Activated gamma-delta T cell treated with Interleukin-2 at 50 U/mL for 16 hours (primary cell): ENCODE measurements around the gene LEMD2.

Experiments
- DNase-seq: peaks from one replicate; pipeline ENCODE4 v3.0.0-alpha.2; 2020

LEMD2 gene

DNA sequence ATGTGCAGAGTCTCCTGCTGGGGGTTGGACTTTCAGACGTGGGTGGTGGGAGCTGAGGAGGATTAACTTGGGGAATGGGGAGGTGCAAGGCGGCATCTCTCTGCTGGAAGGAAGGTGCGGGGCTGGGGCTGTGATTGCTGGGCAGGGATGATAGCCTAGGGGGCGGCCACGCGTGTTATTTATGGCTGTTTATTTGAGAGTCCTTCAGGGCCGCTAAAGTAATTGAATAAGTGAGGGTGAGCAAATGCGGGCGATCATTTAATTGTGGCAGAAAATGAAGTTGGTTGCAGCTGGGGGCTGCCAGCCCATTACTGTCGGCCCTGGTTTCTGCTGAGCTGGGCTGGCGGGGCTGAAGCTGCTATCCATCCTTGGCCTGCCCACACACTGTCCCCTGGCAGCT is 34.7 kb downstream of the LEMD2 start:
- no peak for DNase-seq

DNA sequence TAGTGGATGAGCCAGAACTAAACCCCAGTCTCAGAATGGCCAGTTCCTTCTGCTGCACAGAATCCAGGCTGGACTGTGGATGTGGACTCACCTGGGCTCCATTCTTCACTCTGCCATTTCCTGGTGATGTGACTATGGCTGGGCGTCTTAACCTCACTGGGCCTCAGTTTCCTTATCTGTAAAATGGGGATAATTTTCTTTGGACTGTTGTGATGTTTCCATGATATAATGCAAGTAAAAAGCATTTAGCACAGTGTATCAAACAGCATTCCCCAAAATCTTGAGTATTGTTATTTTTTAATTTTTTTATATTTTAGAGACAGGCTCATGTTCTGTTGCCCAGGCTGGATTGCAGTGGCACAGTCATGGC is 36.3 kb downstream of the LEMD2 start:
- DNase-seq = no peak

DNA sequence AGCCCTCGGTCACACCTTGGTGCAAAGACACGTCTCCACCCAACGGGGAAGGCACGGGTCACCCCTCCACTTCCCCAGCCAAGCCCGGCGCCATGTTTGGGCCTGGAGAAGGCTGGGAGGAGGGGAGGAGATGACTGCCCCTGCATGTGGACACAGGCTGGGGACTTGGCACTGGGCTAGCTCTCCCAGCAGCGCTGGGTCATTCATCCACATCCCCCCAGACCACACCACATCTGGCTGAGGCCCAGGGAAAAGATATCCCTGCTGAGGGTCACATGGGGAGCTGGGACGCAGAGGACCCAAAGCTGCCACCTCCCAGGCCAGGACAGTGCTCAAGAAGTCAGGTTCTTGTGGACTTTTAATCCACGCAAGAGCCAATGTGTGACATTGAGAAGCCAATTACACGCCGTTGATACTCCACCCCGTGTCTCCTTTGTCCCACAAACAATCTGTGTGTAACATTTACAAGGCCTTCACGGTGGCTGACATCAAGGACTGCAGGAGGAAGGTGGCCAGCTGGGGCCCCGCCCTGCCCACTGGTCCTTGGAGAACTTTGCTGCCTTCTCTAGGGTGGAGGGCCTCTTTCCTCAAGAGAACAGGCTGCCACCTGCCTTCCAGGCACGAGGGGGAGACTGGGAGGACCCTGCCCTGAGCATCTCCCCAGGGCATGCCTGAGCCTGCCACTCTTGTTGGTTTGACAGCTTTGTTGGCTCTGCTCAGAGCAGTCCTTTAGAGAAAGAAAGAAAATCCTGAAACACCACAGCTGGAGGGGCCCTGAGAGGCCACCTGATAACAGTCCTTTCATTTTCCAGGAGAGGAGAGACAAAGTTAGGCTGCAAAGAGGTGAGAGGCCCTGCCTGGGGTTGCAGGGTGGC is 36.9 kb downstream of the LEMD2 start:
- no peak for DNase-seq

- no peak for DNase-seq
These were observed 38.5 kb downstream of the LEMD2 start for GRCh38 chr6:33750244-33750991.

DNA sequence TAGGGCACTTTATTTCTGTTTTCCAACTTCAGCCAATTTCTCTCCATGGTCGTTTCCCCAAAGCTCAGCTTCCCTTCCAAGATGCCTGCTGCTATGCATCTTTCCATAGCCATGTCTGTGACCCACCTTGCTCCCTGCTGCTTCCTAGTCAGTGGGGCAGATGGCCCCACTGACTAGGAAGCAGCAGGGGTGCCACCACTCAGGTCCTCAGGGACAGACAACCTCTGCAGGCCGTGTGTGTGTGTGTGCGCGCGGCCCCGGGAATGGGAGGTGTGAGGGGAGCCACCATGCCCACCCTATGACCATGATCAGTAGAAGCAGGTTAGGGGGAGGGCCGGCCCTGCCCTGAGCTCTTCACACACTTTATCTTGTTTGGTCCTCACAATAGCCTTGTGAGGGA is 39.5 kb downstream of the LEMD2 start:
- DNase-seq = no peak

DNA sequence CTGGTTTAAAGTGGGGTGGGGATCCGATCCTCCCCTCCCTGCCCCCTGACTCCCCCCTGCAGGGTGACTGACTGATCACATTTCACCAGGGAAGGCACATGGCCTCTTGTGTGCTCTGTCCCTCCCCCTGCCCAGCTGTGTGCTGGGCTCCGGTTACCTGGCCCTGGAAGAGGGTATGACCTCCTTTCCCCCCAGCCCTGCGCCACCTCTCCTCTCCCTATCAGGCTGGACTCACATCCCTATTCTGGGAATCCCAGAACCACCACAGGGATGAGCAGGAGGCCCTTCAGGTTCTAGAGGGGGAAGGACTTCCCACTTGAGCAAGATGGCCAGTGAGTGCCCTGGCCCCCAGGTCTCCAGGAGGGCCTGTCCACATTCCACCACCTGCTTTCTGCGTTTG is 40.1 kb downstream of the LEMD2 start:
- no peak for DNase-seq

DNA sequence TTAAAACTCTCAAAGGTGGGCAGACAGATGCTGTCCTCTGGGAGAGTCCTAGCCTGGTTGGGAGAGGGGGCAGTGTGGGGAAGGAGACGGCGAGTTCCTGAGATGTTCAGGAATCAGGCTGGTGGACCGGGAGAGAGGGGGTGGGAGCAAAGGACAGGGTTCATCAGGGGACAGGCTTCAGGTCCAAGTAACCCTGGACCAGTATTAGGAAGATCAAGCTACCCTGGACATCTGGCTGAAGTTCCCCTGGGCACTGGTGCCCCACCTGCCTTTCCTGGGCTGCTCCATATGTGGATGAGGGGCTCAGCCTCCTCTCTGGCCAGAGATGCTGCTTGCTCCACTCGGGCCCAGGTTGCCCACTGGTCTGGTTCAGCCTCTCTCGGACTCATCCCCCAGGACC is 41.1 kb downstream of the LEMD2 start:
- DNase-seq = no peak

DNA sequence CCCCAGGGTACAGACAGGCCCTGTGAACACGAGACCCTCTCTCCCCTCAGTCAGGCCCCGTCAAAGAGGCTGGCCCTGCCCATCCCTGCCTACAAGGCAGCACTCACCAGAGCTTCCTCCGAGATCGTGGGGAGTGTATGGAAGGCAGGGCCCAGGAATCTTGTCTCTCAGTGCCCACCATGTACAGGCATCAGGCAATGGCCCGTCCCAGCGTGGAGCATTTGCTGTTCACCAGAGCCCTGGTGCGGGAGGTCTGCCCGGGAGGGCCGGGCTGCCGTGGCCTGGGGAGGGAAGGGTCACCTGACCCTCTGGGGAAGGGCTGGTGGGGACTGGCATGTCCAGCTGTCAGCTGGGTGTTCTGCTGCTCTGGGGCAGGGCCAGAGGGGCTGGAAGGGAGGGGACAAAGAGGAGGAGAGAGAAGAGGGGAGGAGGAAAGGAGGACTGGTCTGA is 42.3 kb downstream of the LEMD2 start, which contains the start of gene IP6K3:
Gene IP6K3, minus strand, starts transcription at position 255 of the 450 bp plus-strand sequence. CDS start 11,429 bp downstream, outside the sequence.
- DNase-seq = no peak

GRCh38 chr6:33746036-33746600 is 42.8 kb downstream of the LEMD2 start:
- DNase-seq = no peak

DNA sequence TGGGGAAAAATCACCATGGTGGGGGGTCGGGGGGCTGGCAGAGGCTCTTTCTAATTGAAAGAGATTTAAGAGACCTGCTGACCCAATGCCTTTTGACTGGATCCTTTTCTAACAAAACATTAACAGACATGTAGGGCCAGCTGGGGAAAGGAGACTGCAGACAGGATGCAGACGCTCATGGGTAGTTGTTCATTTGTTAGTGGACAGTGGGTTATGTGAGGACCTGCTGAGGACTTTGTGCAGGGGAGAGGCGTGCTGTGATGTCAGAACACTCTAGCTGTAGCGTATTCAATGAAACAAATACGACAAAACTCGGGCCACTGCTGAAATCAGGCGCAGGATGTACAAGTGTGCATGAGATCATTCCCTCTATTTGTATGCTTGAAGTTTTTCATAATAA is 43.4 kb downstream of the LEMD2 start:
- no peak for DNase-seq

DNA sequence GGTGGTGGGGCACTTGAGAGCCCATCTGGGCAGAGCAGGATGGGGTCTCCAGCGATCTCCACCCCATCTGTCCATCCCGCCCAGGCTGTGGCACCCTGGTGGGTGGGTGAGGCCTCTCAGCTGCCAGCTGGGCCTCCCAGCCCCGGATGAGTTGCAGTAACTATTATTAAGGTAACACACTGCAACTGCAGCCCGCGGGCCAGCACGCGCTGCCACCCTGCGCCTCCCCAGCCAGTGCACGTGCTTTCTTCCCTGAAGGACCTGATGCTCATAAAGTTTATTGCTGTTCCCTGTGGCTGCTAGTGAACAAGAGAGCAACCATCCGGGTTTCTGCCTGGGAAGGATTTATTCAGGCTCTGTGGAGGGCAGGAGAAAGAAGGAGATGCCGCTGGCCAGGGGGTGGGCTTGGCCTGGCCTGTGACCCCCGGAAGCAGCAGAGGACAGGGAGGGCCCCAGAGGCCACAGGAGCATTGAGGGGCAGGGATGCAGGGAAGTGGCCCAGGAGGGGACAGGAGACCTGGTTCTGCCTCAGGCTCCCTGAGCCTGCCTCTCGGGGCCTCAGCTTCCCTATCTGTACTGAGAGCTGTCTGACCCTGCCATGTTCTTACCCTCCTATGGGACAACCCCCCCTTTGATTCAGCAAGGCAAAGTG is 43.9 kb downstream of the LEMD2 start:
- no peak for DNase-seq

DNA sequence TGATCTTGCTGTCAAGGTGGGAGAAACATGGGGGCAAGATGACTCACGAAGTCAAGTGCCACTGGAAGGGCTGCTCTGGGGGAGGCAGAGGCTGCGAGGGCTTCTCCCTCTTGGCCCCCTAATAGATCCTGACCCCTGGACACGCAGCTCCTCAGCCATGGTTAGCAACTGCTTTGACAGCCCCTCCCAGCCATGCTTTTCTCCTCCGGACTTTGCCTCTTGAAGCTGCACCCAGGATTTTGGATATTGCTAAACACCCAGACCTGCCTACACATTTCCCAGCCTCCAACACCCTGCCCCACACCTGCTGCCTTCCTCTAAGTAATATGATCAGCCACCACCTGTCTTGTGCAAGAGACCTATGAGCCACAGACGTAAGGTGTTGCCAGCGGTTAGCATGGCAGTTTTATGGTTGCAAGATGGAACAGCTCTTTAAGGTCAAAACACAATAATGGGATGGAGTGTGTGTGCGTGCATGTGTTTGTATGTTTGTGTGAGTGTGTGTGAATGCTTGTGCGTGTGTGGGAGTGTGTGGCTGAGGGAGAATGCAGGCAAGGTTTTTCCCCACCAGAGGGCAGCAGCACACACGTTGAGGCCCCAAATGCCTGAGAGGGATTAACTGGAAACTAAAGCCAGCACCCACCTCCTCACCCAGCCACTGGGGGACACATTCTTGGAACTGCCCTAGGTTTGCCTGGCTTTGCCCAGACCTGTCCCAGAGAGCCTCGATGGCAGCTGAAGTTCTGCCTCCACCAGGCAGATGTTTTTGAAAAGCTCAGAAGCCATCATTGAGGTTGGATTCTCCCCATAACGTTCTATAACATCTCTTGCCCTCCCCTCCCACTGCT is 44.7 kb downstream of the LEMD2 start:
- DNase-seq = peak; percentile 73

DNA sequence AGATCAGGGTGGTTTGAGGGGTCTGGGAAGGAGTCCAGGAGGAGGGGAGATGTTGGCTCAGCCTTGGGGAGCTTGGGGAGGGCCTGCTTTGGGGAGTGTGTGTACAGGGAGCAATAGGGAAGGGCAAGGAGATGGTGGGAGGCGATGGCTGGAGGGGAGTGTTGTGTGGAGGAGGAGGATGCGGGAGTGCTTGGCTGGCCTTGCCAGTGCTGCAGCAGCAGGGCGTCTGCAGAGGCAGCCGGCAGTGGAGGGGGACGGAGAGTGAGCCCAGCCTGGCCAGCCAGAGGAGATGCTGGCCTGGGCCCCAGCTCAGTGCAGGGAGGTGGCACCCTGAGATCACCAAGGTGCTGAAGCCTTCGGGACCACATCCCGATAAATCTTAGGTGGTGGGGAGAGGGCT is 46.1 kb downstream of the LEMD2 start:
- no peak for DNase-seq

- no peak for DNase-seq
These were observed 46.8 kb downstream of the LEMD2 start for GRCh38 chr6:33742092-33742491.

DNA sequence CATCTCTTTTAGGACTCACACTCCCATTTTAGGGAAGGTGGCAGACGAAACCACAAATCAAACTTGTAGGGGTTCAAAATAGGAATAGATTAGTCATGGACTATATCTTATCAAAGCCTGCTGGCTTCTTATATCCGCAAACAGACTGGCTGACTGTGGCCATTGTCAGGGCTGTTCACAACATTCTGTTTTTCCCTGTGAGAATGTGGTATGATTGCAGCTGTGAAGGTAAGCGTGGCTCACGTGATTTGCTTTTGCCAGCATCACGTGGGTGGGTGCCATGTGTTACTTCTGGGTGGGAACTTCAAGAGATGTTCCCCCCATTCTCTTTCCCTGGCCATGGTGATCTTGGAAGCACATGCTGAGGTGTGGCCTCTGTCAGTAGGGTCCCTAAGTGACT is 48.1 kb downstream of the LEMD2 start:
- DNase-seq = no peak

DNA sequence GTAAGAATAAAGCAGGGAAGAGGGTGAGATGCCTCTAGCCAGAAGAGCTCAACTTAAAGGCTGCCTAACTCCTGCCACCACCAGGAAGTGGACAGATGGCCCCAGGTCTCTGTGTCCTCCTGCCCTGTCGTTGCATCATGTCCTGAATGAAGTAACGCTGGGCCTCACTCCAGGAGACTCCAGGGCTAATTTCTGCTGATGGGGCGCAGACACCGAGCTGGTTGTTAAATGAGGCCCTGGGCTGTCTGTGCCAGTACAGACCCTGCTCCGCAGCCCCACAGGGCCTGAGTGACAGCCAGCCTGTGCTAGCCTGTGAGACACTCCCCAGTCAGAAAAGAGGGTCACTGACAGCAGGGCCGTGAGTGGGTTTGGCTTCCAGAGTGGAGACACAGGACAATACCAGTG is 48.7 kb downstream of the LEMD2 start:
- no peak for DNase-seq

DNA sequence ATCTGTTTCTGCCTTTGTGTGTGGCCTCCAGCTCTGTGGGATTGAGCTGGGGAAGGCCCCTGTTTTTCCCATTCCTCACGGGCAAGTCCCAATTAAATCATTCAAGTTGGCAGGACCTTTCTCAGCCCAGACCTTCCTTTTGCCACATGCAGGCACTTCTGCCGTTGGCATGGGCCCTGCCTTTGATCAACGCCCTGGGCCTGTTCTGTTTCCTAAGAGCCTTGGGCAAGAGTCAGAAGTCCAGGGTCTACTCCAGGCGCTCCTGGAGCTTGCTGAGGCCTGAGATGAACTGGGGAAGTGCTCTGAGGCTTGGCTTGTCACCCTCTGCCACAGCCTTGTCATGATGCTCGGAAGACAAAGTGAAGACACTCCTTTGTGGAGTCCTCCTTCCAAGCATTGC is 49.4 kb downstream of the LEMD2 start:
- DNase-seq = no peak

DNA sequence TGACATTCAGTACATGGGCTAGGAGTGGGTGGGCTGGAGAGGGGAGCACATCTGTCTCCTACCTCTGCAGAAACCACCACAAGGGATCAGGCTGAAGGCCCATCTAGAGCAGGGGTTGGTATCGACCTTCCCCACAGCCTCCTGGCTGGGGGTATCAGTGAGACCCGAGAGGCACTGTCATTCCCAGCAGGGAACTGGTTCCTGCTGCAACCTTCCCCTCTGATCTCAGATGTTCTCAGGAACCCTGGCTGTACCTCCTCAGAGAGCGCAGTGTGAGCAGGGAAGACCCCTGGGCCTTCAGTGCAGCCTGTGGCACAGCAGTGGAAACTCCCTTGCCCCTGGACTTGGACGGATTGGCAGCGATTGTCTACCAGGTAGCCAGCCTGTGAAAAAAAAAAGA is 50.1 kb downstream of the LEMD2 start:
- DNase-seq = no peak

GRCh38 chr6:33738153-33738552 is 50.8 kb downstream of the LEMD2 start:
- no peak for DNase-seq

GRCh38 chr6:33737267-33738026 is 51.5 kb downstream of the LEMD2 start:
- DNase-seq = no peak

DNA sequence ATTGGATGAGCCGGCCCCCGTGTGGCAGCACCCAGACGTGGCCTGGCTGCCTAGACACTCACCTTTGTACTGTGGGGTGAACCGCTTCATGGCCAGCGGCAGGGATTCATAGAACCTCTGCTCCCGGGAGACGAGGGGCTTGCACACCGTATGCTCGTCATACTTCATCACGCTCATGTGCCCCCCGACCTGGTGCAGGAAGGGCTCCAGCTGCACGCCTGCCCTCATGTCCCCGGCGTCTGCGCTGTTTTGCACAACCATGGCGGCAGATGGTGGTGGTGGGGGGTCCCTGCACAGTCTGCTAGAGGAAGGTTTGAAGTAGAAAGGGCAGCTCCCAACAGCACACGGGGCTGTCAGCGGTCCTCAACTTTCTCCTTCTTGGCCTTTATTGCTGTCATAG is 53.7 kb downstream of the LEMD2 start:
- no peak for DNase-seq

GRCh38 chr6:33733709-33734007 is 55.3 kb downstream of the LEMD2 start:
- no peak for DNase-seq
